K562 (cell line): ENCODE results near the gene EPB41L3.

Source experiments
- CREM ChIP-seq: IDR thresholded peaks from 2 replicates; pipeline ENCODE4 v1.6.1; 2014; ENCODE audit warnings: antibody characterized with exemption, low read depth
- GABPB1 ChIP-seq: sonication (generic); formaldehyde crosslinking; IDR thresholded peaks from 2 replicates; pipeline ENCODE4 v1.8.0; 2022; ENCODE audit warnings: mild to moderate bottlenecking, missing genetic modification reagents
- NR3C1 ChIP-seq: sonication (generic); formaldehyde crosslinking; IDR thresholded peaks from 2 replicates; pipeline ENCODE4 v1.8.1; 2022; ENCODE audit warnings: missing genetic modification reagents
- POLR2A ChIP-seq: fragments of 450-650 bp; conservative IDR thresholded peaks from 2 replicates; pipeline ENCODE4 v1.6.1; 2016

GRCh38 chr18:5513947-5514346 is 29.9 kb downstream of the EPB41L3 start:
- TF ChIP-seq CREM: no peak
- TF ChIP-seq GABPB1 (CRISPR knock-in tag): no peak
- no peak for TF ChIP-seq NR3C1 (CRISPR knock-in tag)
- TF ChIP-seq POLR2A: no peak
